GM21576 (cell line): Measurements from ENCODE around the gene MAP7.
A peak's percentile ranks its signal among the peaks of the same experiment; 100 is the strongest.
"Not testable (repeated sequence)": the region's sequence is repeated elsewhere in the genome, so short reads cannot be mapped to it uniquely, and the experiment has no call there.

Source experiments
- ATAC-seq: cut with Tn5 transposase; IDR thresholded peaks from one replicate; pipeline ENCODE4 v1.9.1; 2021; ENCODE audit warnings: mild to moderate bottlenecking, moderate library complexity; ENCODE audit not compliant: unreplicated experiment

MAP7 gene

DNA sequence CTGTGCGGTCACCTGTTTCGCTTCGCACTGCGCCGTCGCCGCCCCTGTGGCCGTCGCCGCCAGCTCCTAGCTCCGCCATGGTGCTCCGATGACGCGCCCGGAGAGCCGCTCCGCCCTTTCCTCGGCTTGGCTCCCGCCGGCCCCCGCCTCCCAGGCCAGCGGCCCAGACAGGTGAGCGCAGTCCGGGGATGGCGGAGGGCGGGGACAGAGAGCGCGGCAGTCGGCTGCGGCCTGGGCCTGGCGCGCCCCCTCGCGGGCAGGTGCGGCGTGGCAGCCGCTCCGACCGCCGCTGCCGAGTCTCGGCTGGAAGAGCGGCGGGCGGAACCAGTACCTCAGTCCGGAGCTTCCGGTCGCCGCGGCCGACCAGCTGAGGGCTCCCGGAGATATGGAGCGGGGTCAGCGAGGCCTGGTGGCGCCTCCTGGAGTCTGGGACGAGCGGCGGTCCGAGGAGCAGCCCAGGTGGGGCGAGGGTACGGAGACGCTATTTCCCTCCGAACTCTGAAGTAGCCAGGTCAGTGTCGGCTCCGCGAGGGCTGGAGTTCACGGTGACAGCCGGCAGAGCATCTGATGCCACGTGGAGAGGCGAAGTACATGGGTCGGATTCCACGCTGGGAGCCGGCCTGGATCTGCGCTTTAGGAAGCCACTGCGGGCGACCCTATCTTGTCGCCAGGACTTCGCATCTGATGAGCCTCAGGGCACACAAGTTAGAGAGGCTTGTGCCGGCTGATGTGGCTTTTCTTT lies at the start of gene MAP7:
Gene MAP7 (minus strand): TSS at position 93 of the 742 bp plus-strand sequence. CDS start 14 bp downstream, at position 79.
- ATAC-seq: peak; percentile 76

DNA sequence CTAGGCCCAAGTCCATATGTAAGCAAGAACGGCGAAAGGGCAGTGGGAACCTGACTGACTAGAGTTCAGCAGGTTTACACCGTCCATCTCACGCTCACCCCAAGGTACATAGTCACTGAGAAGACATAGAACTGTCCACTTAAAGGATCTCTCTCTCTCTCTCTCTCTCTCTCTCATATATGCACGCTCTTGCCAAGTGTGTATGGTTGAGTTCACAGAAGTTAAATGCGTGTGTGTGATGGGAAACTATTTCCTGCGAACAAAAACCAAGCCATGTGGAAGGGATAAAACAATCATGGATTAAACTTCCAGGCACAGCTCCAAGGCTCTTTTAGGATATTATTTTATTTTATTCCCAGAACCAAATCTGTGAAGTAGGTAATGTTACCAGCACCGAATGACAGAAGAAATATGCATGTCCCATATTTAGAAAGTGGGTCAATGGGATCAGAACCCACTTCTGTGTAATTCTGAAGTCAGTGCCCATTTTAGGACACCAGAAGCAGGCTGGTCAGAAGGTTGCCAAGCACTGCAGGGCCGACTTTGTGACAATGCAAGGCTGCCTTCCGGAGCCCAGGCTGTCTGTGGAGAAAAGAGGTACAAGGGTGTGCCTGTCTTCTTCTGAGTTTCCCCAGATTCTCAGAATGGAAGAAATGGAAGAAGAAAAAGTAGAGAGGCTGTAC lies 49.2 kb upstream of the MAP7 start:
- ATAC-seq: no peak

DNA sequence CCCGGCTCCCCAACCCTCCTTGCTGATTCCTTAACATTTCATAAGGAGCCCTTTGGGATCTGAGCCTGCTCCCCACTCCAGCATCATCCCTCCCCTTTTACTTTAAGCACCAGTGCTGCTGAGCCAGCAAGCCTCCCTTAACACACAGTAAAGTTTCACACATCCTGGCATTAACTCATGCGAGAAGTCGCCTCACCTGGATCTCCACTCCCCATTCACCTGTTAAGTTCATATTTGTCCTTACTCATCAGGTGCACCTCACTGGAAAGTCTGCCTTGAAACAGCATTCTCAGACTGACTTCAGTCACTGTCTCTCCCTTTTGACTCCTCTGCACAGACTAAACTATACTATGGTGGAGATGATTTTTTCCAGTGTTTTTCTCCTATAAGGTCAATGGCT lies 47.8 kb upstream of the MAP7 start:
- no peak for ATAC-seq

DNA sequence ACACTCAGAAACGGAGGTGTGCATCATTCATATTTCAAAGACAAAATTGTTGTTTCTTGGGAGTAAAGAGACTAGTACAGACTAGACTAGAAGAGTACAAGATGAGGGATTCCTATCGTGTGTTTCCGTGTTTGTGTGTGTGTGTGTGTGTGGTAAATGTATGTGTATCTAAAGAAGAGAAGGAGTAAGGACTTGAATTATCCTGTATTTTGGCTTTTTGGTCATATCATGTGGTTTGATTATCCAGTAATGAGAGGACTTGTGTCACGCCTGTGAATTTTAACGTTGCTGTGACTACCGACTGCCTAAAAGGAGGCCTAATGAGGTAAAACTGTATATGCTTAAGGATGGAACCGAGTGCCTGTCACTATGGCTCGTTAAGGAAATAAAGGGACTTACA lies 44.4 kb upstream of the MAP7 start:
- ATAC-seq: no peak

DNA sequence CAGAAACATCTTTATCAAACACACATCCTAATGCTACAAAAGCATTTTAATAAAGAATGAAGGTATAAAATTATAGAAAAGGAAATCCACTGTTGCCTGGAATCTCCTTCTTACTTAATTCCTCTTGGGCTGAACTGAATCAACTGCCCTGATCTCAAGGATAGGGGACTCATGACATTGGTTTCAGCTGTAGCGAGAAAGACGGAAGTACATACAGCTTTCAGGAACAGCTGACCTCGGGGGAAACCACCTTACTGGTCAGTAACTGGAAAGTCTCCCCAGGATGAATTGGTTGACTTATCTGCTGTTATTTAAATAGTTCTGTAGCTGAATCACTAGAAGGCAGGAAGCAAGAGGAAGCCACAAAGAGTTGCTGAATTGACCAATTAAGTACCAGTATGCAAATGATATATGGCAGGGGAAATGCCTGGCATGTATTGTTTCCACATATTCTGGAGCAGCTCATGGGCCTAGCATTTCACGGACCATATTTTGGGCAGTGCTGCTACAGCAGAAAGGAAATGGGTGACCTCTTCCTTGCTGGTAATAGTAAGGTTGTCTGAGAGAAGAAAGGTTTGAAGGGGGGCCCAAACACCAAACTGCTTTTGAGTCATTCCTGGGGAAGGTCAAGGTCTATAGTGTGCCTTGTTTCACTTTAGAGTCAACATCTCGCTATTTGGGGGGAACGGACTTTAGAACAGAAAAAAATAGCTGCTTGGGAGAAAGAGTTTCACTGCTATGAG lies 43.7 kb upstream of the MAP7 start:
- peak; percentile 96 for ATAC-seq

DNA sequence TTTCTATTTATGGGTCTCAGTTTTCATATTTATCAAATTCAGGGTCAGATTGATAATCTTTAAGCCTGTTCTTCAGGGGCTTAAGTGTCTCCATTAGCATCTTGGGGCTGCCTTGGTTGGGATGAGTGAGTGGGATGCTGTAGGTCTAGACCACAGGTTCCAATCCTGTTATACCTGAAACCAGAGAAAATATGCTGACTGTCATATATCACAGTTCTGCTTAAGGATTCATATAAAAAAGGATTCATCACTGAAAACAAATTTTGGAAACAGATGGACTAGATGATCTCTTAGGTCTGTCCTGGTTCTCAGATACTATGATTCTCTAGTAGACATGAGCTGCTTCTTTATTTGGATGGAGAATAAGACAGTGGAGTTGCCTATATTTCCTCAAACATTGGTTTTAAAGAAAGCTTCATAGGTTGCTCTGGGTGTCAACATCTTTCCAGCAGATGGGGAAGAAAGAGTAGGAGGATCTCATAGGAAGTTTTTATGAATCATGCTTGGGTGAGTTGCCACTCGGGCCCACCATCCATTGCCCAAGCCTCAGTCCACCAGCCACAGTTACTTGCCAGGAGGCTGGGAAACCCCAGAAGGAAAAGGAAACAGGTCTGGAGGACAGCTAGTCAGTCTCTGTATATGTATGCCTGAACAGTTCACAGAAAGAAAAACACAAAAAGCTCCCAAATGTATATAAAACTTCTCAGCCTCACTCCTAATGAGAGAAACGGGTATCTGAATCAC lies 42.9 kb upstream of the MAP7 start:
- no peak for ATAC-seq

DNA sequence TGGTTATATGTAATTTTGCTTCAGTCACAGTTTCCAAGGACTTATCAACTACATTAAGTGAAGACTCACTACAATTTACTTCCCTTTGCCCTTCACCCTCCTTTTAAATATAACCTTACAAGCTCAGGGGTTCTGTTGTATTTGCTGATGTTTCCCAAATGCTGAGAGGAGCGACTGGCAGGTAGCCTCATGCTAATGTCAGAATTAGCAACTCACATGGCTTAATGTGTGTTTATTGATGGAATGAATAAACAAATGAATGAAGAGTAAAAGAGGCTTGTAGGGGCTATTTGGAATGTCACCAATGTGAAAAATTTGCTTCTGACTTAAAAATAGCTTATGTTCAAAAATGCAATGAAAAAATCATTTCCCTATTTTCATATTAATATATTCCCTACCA lies 41.4 kb upstream of the MAP7 start:
- ATAC-seq: no peak

DNA sequence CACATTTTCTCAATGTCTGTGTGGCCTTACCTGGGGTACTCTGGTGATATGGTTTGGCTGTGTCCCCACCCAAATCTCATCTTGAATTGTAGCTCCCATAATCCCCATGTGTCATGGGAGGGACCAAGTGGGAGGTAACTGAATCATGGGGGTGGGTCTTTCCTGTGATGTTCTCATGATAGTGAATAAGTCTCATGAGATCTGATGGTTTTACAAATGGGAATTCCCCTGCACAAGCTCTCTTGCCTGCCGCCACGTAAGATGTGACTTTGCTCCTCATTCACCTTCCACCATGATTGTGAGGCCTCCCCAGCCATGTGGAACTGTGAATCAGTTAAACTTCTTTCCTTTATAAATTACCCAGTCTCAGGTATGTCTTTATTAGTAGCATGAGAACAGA lies 40.6 kb upstream of the MAP7 start:
- not testable (repeated sequence) for ATAC-seq

DNA sequence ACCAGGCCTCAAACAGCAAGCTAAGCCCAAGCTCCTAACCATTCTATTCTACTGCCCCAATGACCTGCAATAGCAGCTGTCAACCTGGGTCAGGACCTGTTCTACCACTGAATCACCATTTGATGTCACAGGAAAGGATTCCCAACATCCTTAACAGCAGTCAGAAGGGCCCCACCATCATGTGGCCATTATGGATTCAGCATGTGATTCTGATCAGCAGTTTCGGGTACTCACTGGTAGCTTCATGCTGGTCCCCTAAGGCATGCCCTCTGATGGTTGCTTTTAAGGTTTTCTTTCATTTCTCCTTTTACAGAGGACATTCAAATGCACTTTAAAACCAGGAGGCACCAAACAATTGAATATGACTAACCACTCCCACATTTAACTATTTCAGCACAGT lies 37.3 kb upstream of the MAP7 start:
- ATAC-seq: no peak

DNA sequence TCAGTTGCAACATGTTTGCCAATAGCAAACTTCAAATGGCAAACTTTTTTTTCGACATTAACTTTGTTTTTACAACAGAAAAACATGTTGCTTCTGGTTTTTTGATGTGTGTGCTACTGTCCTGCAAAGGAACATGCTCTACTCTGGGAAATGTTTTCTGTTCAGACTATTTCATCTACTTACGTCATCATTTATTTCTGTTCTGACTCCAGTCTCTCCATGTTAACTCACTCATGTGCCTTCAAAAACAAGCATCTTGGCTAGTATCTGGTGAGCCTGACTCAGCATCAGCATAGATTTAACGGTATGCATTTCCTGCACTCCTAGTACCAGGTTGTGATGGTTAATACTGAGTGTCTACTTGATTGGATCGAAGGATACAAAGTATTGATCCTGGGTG lies 36.1 kb upstream of the MAP7 start:
- ATAC-seq: no peak

DNA sequence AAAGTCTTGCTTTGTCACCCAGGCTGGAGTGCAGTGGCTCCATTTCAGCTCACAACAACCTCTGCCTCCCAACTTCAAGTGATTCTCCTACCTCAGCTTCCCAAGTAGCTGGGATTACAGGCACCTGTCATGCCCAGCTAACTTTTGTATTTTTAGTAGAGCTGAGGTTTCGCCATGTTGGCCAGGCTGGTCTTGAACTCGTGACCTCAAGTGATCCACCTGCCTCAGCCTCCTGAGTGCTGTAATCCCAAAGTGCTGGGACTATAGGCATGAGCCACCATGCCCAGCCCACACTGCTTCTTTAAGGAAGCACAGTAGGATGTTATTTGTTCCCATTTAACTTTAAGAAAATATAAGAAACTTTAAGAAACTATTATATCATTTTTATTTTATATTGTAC lies 35.3 kb upstream of the MAP7 start:
- not testable (repeated sequence) for ATAC-seq

DNA sequence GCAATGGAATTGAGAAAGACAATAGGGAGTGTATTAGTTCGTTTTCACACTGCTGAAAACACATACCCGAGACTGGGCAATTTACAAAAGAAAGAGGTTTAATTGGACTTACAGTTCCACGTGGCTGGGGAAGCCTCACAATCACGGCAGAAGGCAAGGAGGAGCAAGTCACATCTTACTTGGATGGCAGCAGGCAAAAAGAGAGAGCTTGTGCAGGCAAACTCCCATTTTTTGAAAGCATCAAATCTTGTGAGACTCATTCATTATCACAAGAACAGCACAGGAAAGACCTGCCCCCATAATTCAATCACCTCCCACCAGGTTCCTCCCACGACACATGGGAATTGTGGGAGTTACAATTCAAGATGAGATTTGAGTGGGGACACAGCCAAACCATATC lies 34.1 kb upstream of the MAP7 start:
- ATAC-seq: not testable (repeated sequence)

DNA sequence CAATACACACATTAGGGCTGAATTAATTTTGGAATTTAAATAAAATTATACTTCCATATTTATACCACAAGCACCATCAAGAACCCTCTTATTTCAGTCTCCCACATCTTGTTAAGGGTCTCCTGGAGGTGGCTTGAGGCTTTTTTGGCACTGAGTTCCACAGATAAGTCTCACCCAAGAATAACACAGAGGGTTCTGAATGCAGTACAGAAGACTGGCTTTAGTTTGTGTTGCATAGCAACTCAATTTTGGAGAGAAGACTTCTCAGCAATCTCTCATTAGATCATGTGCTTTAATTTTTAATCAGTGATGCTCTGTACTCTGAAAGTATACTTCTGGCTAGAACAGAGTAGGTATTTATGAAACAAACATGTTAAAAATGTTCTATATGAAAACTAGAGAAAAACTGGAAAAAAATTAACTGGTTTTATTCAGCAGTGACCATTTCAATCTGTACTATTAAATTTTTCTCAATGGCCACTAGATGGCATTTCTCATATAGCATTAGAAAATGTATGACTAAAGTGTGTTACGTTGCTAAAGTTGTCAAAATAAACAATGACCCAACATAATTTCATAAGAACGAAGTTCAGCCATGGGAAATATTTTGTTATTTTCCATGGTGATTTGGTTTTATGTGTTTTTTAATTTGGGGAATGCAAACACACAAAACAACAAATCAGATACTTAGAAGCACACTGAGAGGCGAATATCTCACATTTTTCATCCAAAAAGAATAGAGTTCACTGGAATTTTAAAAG lies 32.7 kb upstream of the MAP7 start:
- ATAC-seq: no peak

DNA sequence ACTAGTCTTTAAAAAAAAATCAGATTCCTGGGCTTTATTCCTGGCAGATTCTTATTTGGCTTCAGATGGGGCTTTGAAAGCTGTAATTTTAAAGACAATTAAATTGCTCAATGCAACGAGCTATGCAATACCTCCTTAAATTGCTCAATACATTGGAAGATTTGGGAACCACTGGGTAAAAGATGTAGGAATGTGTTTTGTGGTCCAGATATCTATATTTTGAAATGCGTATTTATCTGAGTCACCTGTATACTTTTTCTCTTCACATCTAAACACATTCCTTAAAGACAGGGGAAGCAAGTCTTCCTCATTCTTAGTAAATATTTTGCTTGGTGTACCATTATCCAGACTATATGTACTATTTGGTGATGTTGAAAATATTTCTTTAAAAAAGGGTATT lies 29.6 kb upstream of the MAP7 start:
- no peak for ATAC-seq

DNA sequence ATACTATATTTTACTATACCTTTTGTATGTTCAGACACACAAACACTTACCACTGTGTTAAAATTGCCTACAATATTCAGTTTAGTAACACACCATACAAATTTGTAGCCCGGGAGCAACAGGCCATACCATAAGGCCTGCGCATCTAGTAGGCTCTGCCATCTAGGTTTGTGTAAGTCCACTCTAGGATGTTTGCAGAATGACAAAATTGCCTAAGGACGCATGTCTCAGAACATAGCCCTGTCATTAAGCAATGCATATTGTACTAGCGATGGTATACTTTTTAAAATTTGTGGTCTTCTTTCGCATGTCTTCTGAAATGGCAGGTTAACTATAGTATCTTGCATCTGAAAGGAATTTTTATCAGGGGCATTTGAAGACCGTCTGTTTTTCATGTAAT lies 26.6 kb upstream of the MAP7 start:
- no peak for ATAC-seq

DNA sequence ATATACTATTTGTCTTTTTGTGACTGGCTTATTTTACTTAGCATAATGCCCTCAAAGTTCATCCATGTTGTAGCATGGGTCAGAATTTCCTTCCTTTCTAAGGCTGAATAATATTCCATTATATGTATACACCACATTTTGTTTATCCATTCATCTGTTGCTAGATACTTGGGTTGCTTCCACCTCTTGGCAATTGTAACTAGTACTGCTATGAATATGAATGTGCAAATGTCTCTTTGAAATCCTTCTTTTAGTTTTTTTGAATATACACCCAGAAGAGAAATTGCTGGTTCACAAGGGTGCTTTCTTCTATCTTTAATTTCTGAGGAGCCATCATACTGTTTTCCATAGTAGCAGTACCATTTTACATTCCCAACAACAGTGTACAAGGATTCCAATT lies 21.3 kb upstream of the MAP7 start:
- ATAC-seq: no peak

DNA sequence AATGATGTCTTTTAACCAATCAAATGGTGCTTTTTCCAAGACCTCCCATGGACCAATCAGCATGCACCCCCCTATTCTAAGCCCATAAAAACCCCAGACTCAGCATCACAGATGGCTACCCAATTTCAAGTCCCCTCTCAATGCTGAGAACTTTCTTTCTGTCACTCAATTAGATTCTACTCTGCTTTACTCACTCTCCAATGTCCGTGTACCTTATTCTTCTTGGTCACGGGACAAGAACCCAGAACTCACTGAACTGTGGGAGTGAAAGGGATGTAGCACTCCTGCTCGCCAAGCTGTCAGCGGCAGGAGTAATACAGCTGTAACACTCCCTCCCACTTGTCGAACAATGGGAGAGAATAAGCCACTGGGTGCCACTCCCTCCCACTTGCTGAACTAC lies 20.8 kb upstream of the MAP7 start:
- no peak for ATAC-seq

DNA sequence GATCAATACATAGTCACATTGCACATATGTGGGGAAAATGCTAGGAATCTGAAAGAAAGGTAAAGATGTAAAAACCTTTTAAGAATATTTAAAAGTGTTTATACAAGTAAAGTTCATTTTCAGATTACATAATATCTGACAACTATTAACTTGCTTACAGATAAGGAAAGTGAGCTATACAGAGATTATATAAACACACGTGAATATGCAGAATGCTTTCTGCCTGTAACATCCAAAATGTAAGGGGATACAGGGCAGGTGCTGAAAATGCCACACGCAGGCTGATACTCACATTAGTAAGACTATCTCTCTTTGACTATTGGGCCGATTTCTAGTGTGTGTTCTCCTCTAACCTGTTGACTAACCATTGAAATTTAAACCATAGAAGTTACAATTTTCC lies 17.9 kb upstream of the MAP7 start:
- no peak for ATAC-seq

DNA sequence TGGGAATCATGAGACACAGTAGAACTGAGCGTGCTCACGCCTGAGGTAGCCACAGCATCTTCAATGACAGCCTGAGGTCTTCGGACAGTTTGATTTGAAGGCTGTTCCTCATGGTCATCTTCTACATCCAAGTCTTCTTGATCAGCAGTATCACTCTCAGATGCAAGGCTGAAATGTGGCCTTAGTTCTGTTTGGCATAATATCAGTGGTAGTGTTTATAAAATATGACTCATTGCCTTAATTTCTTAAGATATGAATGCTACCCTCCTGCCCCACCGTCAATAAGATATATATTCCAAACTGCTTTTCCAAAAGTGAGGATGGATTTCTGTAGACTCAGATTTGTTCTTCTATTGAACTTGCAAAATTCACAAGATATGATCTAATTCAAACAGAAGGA lies 17.5 kb upstream of the MAP7 start:
- no peak for ATAC-seq

DNA sequence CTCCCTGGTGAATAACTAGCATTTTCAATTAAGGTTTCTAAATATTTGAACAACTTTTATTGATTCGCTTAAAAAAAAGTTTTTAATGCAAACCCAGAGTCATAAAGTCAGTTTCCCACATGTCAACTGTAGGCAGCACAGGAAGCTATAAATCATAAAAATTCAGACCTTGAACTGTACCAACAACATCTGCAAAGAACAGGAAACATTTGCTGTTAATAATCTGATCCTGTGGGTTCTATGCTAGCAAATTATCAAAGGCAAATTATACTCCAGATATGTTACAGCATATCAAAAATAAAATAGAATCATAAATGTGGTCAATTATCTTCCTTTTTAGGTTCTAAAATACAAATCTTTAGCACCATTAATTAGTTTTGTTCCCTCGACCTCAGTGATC lies 16.6 kb upstream of the MAP7 start:
- ATAC-seq: no peak
